ENCODE results near the gene CTNND2. TPM values are rescaled to one million over a fixed set of nuclear protein-coding genes. Genes with fewer than 3 reads are reported as not detected.

CTNND2 gene
- total RNA-seq, 1 experiment from 2014 or later = 7.0 TPM

- Histone ChIP-seq H3K18ac (ENCODE audit: insufficient read length, low read depth, low read length) (no peak overlapping the region), H2BK15ac (ENCODE audit: low read depth, low read length) (no peak overlapping the region), H3K56ac (ENCODE audit: insufficient read length, low read depth, low read length) (no peak overlapping the region), H3T11ph (ENCODE audit: low read length) (no peak overlapping the region), H3K23ac (ENCODE audit: insufficient read length, low read depth, low read length) (no peak overlapping the region), H3K4ac (ENCODE audit: low read depth, low read length) (no peak overlapping the region), H3K79me1 (ENCODE audit: insufficient read depth, low read depth, low read length, poor library complexity, severe bottlenecking) (no peaks in the 10 kb centered on the region), H4K5ac (ENCODE audit: insufficient read length, low read depth, low read length) (no peak overlapping the region), H3K23me2 (ENCODE audit: insufficient read length, low read depth, low read length, poor library complexity, severe bottlenecking) (no peaks in the 10 kb centered on the region), H2BK20ac (ENCODE audit: low read depth, low read length, poor library complexity, severe bottlenecking) (no peak overlapping the region), H3K4me2 (ENCODE audit: insufficient read depth, insufficient read length, low read length) (no peak overlapping the region), H3K27me3 (ENCODE audit: insufficient read depth, low read length) (no peaks in the 10 kb centered on the region), H3K14ac (ENCODE audit: insufficient read depth, low read length) (no peak overlapping the region), H3K27ac (ENCODE audit: insufficient read length, low read depth, low read length) (no peak overlapping the region), H2AFZ (ENCODE audit: low read length) (no peak overlapping the region), H2AK5ac (ENCODE audit: insufficient read length, low read length) (no peak overlapping the region), H2BK12ac (ENCODE audit: insufficient read length, low read depth, low read length) (no peak overlapping the region), H3K9ac (ENCODE audit: extremely low read depth, insufficient read length, low read length) (no peak overlapping the region), H4K8ac (replicated peaks; ENCODE audit: insufficient read length, low read depth, low read length) (no peak overlapping the region), H3K9me3 (ENCODE audit: control insufficient read depth, low read depth, low read length) (no peaks in the 10 kb centered on the region), H4K91ac (ENCODE audit: insufficient read length, low read depth, low read length) (no peak overlapping the region), H2BK5ac (ENCODE audit: insufficient read length, low read length) (no peak overlapping the region), H3K79me2 (ENCODE audit: insufficient read depth, low read length) (no peaks in the 10 kb centered on the region), H4K20me1 (ENCODE audit: control insufficient read depth, insufficient read depth, insufficient read length) (no peaks in the 10 kb centered on the region), H3K4me1 (ENCODE audit: insufficient read depth, low read length) (no peaks in the 10 kb centered on the region), H2BK120ac (ENCODE audit: low read depth, low read length, poor library complexity, severe bottlenecking) (no peak overlapping the region)
- Mint-ChIP-seq H3K36me3 (ENCODE audit: insufficient read depth in 1 of 3, low read depth in 3 of 3) (peaks cover 0 to 16% (median 2%) of the 10 kb centered on the region in 3 experiments; a peak in 2 of 7 replicates), H3K27me3 (ENCODE audit: low read depth) (no peaks in the 10 kb centered on the region; the same call in 1 of the 2 replicates), H3K4me1 (peaks cover 8 to 9% of the 10 kb centered on the region in 2 experiments; a peak in 2 of 4 replicates), H3K9me3 (peaks cover 5 to 11% of the 10 kb centered on the region in 2 experiments; a peak in 2 of 5 replicates), H3K4me3 (no peak overlapping the region), H3K27ac (no peak overlapping the region)
- DNase-seq = no peak
- no peak for TF ChIP-seq CTCF (conservative IDR thresholded peaks at IDR 0.05)
- no CpG with 5 or more reads among the region's 4 CpGs for WGBS (ENCODE audit: extremely low coverage, insufficient read length, low lambda C conversion rate)
Measured at GRCh38 chr5:11289208-11289607, 615.0 kb downstream of the CTNND2 start.
